Gastroesophageal sphincter (tissue), 4 donors: ENCODE measurements around the gene ELOVL6. TPM values are rescaled to one million over a fixed set of nuclear protein-coding genes. Genes with fewer than 3 reads are reported as not detected.

Experiments used
- ATAC-seq: fragments of 150-250 bp; one replicate; pipeline ENCODE4 v1.9.1; 2016; ENCODE audit warnings: mild to moderate bottlenecking, moderate library complexity
- H3K27ac ChIP-seq, 4 donors: fragments of 200-600 bp; sonication (generic) in 3 of 4; 1 replicate in 3 of 4; 2 replicates in 1 of 4; pipeline ENCODE4 v1.5.1; 2016 to 2019
- H3K27me3 ChIP-seq: fragments of 200-600 bp; sonication (generic); one replicate; pipeline ENCODE4 v1.5.1; 2019
- H3K36me3 ChIP-seq, 2 donors: fragments of 200-600 bp; sonication (generic); one replicate each; pipeline ENCODE4 v1.5.1; 2019; ENCODE audit warnings: control low read depth in 1 of 2
- H3K4me1 ChIP-seq, 3 donors: fragments of 200-600 bp; sonication (generic); 1 replicate in 2 of 3; 2 replicates in 1 of 3; pipeline ENCODE4 v1.5.1; 2016 to 2019; ENCODE audit warnings: control low read depth in 2 of 3
- H3K4me3 ChIP-seq, 2 donors: fragments of 200-600 bp; sonication (generic); one replicate each; pipeline ENCODE4 v1.5.1; 2019; ENCODE audit warnings: mild to moderate bottlenecking in 1 of 2, moderate library complexity in 1 of 2
- H3K9me3 ChIP-seq, 3 donors: fragments of 200-600 bp; sonication (generic); one replicate each; pipeline ENCODE4 v1.5.1; 2017 to 2019; ENCODE audit warnings: control low read depth in 2 of 3
- EP300 ChIP-seq: sonication (generic); formaldehyde crosslinking; IDR thresholded peaks from one replicate; pipeline ENCODE4 v1.6.1; 2017; ENCODE audit warnings: antibody characterized with exemption, mild to moderate bottlenecking
- POLR2A ChIP-seq, 2 donors: fragments of 450-650 bp; IDR thresholded peaks; one replicate each; pipeline ENCODE4 v1.6.1; 2017; ENCODE audit warnings: antibody characterized with exemption in 2 of 2, mild to moderate bottlenecking in 2 of 2, moderate library complexity in 1 of 2
- POLR2AphosphoS5 ChIP-seq: sonication (generic); formaldehyde crosslinking; IDR thresholded peaks from one replicate; pipeline ENCODE4 v1.6.1; 2017; ENCODE audit warnings: antibody characterized with exemption
- WGBS, 2 donors: methylation state at CpG; one replicate each; pipeline ENCODE4 v1.1.5; 2018; ENCODE audit warnings: low coverage in 1 of 2; 5-methylcytosine and 5-hydroxymethylcytosine counted together
- total RNA-seq, 4 donors: library from RNA; depleted of rRNA; stranded (reverse); fragments of >200 nt; gene quantifications; one replicate each; pipeline ENCODE4 v1.1.0, GENCODE V29; 2016
- TF ChIP-seq, protein P1 (sequence below), 4 experiments: fragments of 200-600 bp in 2 of 4; fragments of 450-650 bp in 2 of 4; sonication (generic) in 1 of 4; IDR thresholded peaks; one replicate each; pipeline ENCODE4 v1.5.1; 2017 to 2019; ENCODE audit warnings: antibody characterized with exemption in 4 of 4, mild to moderate bottlenecking in 2 of 4, moderate library complexity in 2 of 4

ELOVL6 gene
- total RNA-seq, 4 donors from 2014 or later, result 2.7 to 6.0 (median 3.5) TPM

DNA sequence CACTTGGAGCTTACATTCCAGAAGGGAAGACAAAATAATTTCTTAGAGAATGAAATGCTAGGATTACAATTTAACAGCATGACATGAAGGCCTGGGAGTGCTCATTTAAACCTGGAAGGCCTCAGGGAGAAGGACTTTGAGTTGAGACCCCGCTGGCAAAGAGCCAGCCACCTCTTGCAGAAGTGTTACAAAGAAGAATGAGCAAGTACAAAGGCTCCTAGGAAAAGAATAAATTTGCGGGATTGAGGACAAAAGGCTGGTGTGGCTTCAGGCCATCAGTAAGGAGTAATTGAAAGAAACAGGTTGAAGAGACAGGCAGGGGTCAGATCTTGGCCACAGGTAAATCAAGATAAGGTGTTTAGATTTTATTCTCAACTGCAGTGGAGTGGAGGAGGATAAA, 3.1 kb upstream of the ELOVL6 start:
- WGBS, 2 donors, result 33 to 36% methylated on average over 2 of the region's 2 CpGs
- no peak for ATAC-seq
- Histone ChIP-seq H3K4me3 (no peak overlapping the region), H3K27me3 (no peaks in the 10 kb centered on the region), H3K9me3 (no peaks in the 10 kb centered on the region), H3K4me1 (peaks cover 0 to 9% (median 4%) of the 10 kb centered on the region in 3 donors), H3K36me3 (no peaks in the 10 kb centered on the region), H3K27ac (no peak overlapping the region)
- TF ChIP-seq POLR2AphosphoS5 (no peak), EP300 (no peak), POLR2A (IDR thresholded peaks at IDR 0.05) (no peak)
- TF ChIP-seq, protein P1, sequence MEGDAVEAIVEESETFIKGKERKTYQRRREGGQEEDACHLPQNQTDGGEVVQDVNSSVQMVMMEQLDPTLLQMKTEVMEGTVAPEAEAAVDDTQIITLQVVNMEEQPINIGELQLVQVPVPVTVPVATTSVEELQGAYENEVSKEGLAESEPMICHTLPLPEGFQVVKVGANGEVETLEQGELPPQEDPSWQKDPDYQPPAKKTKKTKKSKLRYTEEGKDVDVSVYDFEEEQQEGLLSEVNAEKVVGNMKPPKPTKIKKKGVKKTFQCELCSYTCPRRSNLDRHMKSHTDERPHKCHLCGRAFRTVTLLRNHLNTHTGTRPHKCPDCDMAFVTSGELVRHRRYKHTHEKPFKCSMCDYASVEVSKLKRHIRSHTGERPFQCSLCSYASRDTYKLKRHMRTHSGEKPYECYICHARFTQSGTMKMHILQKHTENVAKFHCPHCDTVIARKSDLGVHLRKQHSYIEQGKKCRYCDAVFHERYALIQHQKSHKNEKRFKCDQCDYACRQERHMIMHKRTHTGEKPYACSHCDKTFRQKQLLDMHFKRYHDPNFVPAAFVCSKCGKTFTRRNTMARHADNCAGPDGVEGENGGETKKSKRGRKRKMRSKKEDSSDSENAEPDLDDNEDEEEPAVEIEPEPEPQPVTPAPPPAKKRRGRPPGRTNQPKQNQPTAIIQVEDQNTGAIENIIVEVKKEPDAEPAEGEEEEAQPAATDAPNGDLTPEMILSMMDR (IDR thresholded peaks at IDR 0.05), result no peak

DNA sequence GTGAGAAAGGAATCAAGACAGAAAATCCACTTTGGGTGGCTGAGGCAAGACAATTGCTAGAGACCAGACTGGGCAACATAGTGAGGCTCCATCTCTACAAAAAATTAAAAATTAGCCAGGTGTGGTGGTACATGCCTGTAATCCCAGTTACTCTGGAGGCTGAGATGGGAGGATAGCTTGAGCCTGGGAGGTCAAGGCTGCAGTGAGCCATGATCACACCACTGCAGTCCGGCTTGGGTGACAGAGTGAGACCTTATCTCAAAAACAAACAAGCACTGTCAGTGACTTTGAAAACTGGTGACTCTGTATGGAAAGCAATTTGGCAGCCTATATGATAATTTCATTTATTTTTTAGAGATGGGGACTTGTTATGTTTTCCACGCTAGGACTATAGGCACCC, 2.3 kb upstream of the ELOVL6 start:
- ATAC-seq, result no peak
- Histone ChIP-seq H3K4me3 (no peak overlapping the region), H3K9me3 (no peaks in the 10 kb centered on the region), H3K36me3 (no peaks in the 10 kb centered on the region), H3K27ac (no peak overlapping the region), H3K4me1 (peaks cover 0 to 13% (median 4%) of the 10 kb centered on the region in 3 donors), H3K27me3 (no peaks in the 10 kb centered on the region)
- WGBS, 2 donors, result 83 to 84% methylated on average over 1 to 2 of the region's 2 CpGs
- no peak for TF ChIP-seq POLR2A (IDR thresholded peaks at IDR 0.05)
- TF ChIP-seq, protein P1 (IDR thresholded peaks at IDR 0.05), result no peak
- TF ChIP-seq EP300, result no peak
- no peak for TF ChIP-seq POLR2AphosphoS5

DNA sequence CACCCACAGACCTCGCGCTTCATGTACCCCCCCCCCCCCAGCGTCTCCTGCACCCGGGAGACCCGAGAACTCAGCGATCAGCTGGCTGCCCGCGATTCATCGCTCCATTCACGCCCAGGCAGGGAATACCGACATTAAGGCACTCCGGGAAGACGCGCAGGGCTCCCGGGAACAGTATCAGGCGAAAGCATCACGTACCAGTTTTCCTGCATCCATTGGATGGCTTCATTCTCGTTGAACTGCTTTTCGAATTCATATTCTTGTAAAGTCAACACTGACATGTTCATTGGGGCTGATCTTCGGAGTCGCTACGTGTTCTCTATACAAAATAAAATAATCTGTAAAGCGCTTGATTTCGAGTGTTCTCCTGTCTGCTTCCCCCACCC, 373 bp downstream of the ELOVL6 start:
- H3K9me3 ChIP-seq, result no peaks in the 10 kb centered on the region
- TF ChIP-seq EP300, result no peak
- TF ChIP-seq POLR2AphosphoS5, result no peak
- TF ChIP-seq, protein P1 (IDR thresholded peaks at IDR 0.05), result no peak
- no peak for TF ChIP-seq POLR2A (IDR thresholded peaks at IDR 0.05)
- ATAC-seq, result no peak
- WGBS, 2 donors, result 0% methylated on average over 6 to 12 of the region's 24 CpGs
- peak overlapping the region; percentile 71 to 92 for H3K4me3 ChIP-seq
- peak overlapping the region in 3 of 4 donors; percentile 87 to 91 (median 88) for H3K27ac ChIP-seq
- no peaks in the 10 kb centered on the region for H3K27me3 ChIP-seq
- H3K36me3 ChIP-seq, result no peaks in the 10 kb centered on the region
- H3K4me1 ChIP-seq, result peaks cover 0 to 26% (median 4%) of the 10 kb centered on the region in 3 donors

DNA sequence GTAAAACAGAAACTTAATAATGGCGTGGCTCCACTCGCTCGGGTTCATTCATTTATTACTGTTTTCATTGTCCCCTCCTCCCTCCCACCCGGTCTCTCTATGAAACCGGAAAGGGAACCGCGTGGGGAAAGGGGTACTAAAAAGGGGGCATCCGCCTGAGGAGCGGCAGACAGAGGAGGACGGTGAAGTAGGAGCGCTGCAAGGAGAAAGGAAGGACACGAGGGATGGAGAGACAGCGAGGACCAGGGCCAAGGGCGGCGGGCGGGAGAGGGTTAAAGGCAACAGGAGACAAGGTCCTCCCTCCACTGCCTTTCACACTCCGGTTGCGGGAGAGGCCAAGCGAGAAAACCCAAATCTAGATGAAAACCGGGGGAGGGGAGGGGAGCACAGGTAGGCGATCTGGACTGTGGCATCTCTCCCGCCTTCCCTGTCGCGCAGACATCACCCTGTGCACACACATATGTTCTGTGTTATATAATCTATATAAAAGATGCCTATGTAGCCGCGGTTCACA, 829 bp downstream of the ELOVL6 start:
- no peak for TF ChIP-seq EP300
- peak; percentile 7 for ATAC-seq
- peak overlapping the region in 3 of 4 donors; percentile 87 to 91 (median 88) for H3K27ac ChIP-seq

DNA sequence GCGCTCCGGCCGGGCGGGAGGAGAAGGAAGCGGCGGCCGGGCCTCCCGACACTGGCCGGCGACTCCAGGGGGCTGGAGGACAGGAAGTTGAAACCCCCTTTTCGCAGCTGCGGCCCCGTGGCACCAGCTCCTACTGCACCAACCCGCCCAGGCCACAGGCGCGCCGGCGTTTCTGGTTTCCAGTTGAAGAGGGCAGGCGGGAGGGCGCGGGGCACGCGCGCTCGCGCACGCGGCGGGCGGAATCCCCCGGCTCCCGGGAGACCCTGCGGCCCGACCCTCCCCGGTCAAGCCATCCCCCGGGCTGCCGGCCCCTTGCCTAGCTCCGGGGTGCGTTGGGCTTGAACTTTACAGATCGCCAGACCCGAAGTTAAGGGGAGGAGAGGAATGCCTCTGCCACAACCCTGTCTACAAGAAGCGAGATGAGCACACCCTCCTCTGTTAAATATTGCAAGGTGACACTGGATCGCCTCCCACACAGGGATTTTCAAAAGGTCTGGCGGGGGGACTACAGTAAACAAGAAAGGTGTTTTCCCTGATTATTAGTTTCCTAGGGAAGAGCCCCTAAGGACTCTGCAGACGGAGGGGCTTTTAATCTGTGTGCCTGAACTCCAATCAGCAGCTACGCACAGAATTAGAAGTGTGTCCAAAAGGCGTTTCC, 1.4 kb downstream of the ELOVL6 start:
- H3K36me3 ChIP-seq, result no peaks in the 10 kb centered on the region
- ATAC-seq, result peak; percentile 31
- H3K27me3 ChIP-seq, result no peaks in the 10 kb centered on the region
- peaks cover 0 to 26% (median 4%) of the 10 kb centered on the region in 3 donors for H3K4me1 ChIP-seq
- H3K9me3 ChIP-seq, result no peaks in the 10 kb centered on the region
- peak overlapping the region; percentile 71 to 92 for H3K4me3 ChIP-seq
- TF ChIP-seq, protein P1 (IDR thresholded peaks at IDR 0.05), result peak in 1 of 4 experiments; percentile 8
- TF ChIP-seq POLR2A (IDR thresholded peaks at IDR 0.05), result peak in 1 of 2 donors; percentile 41
- no peak for TF ChIP-seq EP300
- whole genome bisulfite sequencing, 2 donors, result 0% methylated on average over 1 to 3 of the region's 47 CpGs
- peak overlapping the region; percentile 43 to 91 (median 88) for H3K27ac ChIP-seq

More for the DNA sequence above, 829 bp downstream of the ELOVL6 start:
- H3K9me3 ChIP-seq, result no peaks in the 10 kb centered on the region
- H3K36me3 ChIP-seq, result no peaks in the 10 kb centered on the region
- peaks cover 0 to 26% (median 4%) of the 10 kb centered on the region in 3 donors for H3K4me1 ChIP-seq
- H3K27me3 ChIP-seq, result no peaks in the 10 kb centered on the region
- 0% methylated on average over 10 to 16 of the region's 26 CpGs for WGBS, 2 donors
- H3K4me3 ChIP-seq, result peak overlapping the region; percentile 71 to 92
